Measurements from ENCODE around the gene WHAMM.

- TF ChIP-seq POLR2A (IDR thresholded peaks at IDR 0.05) (no peak), CTCF (IDR thresholded peaks at IDR 0.05) (no peak)
Measured at GRCh38 chr15:82874267-82874666, 64.8 kb downstream of the WHAMM start.
